ENCODE data around the gene IGF1R. TPM values are rescaled to one million over a fixed set of nuclear protein-coding genes. Genes with fewer than 3 reads are reported as not detected.

Gene IGF1R
- total RNA-seq, 1 experiment from 2014 or later: 125 TPM

DNA sequence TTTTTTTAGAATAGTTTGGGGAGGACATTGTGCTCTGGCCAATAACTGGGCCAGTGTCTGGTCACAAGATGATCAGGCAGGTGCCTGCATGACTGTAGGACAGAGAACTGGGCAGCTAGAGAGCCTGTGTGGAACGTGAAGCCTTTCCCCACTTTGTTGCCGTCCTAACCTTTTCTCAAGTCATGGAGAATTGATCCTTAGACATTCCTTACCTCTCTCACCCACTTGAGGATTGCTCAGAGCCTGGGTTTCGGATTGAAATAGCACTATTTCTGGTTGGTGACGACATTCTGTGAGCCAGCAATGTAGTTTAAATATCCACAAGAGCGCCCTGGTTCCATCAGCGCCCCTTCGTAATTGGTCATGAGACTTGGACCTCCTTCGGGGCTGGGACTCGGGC is 138.4 kb downstream of the IGF1R start (continued):
- TF ChIP-seq ZNF138 (CRISPR knock-in tag; conservative IDR thresholded peaks at IDR 0.05): no peak
- no peak for TF ChIP-seq ZNF317 (CRISPR knock-in tag; IDR thresholded peaks at IDR 0.05; ENCODE audit: borderline replicate concordance, low read depth)
- no peak for TF ChIP-seq ZNF425 (CRISPR knock-in tag; conservative IDR thresholded peaks at IDR 0.05)
- no peak for TF ChIP-seq IRF2 (CRISPR knock-in tag; IDR thresholded peaks at IDR 0.05; ENCODE audit: borderline replicate concordance, low read depth)
- no peak for TF ChIP-seq ZNF416 (CRISPR knock-in tag; IDR thresholded peaks at IDR 0.05)
- no peak for TF ChIP-seq MYBL2 (CRISPR knock-in tag; IDR thresholded peaks at IDR 0.05)
- TF ChIP-seq, protein P1, sequence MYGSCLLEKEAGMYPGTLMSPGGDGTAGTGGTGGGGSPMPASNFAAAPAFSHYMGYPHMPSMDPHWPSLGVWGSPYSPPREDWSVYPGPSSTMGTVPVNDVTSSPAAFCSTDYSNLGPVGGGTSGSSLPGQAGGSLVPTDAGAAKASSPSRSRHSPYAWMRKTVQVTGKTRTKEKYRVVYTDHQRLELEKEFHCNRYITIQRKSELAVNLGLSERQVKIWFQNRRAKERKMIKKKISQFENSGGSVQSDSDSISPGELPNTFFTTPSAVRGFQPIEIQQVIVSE (CRISPR knock-in tag; IDR thresholded peaks at IDR 0.05; ENCODE audit: borderline replicate concordance): no peak
- TF ChIP-seq ZNF121 (CRISPR knock-in tag; IDR thresholded peaks at IDR 0.05): no peak
- no peak for TF ChIP-seq NFE2L1 (CRISPR knock-in tag; IDR thresholded peaks at IDR 0.05)
- no peak for TF ChIP-seq ATF3 (CRISPR knock-in tag; conservative IDR thresholded peaks at IDR 0.05)
- no peak for TF ChIP-seq ZNF423 (CRISPR knock-in tag; IDR thresholded peaks at IDR 0.05)
- TF ChIP-seq CREB1 (CRISPR knock-in tag; IDR thresholded peaks at IDR 0.05): no peak

DNA sequence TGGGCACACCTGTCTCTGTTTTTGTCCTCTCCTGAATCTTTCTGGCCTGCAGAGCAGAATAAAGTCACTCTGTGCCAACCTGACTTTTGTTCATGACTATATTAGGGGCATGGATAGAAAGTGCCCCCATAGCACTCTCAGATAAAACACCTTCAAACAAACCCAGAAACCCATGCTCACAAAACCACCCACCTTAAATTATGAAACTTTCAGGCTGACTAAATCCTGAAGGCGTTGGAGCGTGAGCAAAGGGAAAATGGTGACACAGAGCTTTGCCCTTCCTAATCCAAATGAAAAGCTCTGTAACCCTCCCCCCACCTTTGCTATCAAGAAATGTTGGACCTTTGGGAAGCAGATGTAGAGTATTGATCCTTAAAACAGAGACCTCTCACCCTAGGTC is 138.9 kb downstream of the IGF1R start:
- TF ChIP-seq ZSCAN18 (CRISPR knock-in tag; IDR thresholded peaks at IDR 0.05) (no peak), NR3C1 (CRISPR knock-in tag; conservative IDR thresholded peaks at IDR 0.05; ENCODE audit: low read depth) (no peak), GABPB1 (CRISPR knock-in tag; IDR thresholded peaks at IDR 0.05) (no peak), TEAD1 (CRISPR knock-in tag; IDR thresholded peaks at IDR 0.05) (no peak)
- no peak overlapping the region for H3K4me3 Mint-ChIP-seq
- DNase-seq (ENCODE audit: low spot score): no peak
- 0 out of 2 replicates have a peak overlapping the region, but pooled peaks have one; percentile 26 for H3K27ac Mint-ChIP-seq
- CTCF ChIA-PET: no interaction called here
- H3K36me3 Mint-ChIP-seq: no peaks in the 10 kb centered on the region
- POLR2A ChIA-PET: no interaction called here
- no peak for ATAC-seq
- H3K4me1 Mint-ChIP-seq: peaks cover 93% of the 10 kb centered on the region
- H3K9me3 Mint-ChIP-seq: no peaks in the 10 kb centered on the region
- no peaks in the 10 kb centered on the region for H3K27me3 Mint-ChIP-seq (ENCODE audit: low read depth)

- ChIA-PET POLR2A (no interaction called here), CTCF (interaction anchor here (1.0 kb wide), 1 partner anchor 63 kb away, joined by 3 read pairs; no protein-coding TSS in a partner anchor)
- DNase-seq (ENCODE audit: low spot score): no peak
- Mint-ChIP-seq H3K27me3 (ENCODE audit: low read depth) (no peaks in the 10 kb centered on the region), H3K27ac (peak overlapping the region; percentile 59; the same call in 1 of the 2 replicates), H3K9me3 (no peaks in the 10 kb centered on the region), H3K36me3 (no peaks in the 10 kb centered on the region), H3K4me3 (no peak overlapping the region), H3K4me1 (peaks cover 94% of the 10 kb centered on the region)
- no peak for TF ChIP-seq ELF4 (CRISPR knock-in tag; IDR thresholded peaks at IDR 0.05; ENCODE audit: low read depth)
- ATAC-seq: peak; percentile 59
These were observed 139.8 kb downstream of the IGF1R start for GRCh38 chr15:98787936-98788757.

All from WTC11 (cell line).